Colon (tissue), 2 donors: ENCODE data around the gene GUCY2C.

ENCODE experiments used
- FAIRE-seq: peaks from 2 replicates; lab custom pipeline; 2012; peaks lifted over from hg19 to GRCh38; lab: Jason Lieb, UNC
- donor health status: control.
- donor health status: control.

GUCY2C gene

DNA sequence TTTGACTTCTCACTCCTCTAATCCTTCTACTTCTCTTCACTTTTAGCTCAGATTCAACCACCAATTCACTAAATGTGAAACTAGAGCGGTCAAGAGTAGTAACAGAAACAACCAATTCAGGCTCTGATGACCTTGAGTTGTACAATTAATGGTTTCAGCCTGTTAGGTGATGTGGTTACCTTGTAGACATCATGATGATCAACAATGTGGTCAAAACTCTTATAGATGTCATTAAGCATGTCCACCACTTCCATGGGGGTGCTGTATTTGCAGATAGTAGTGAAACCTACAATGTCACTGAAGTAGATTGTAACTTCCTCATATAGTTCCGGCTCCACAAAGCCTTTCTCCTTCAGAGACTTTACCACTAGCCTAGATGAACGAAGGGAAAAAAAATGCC is 74.6 kb downstream of the GUCY2C start:
- no peak for FAIRE-seq

DNA sequence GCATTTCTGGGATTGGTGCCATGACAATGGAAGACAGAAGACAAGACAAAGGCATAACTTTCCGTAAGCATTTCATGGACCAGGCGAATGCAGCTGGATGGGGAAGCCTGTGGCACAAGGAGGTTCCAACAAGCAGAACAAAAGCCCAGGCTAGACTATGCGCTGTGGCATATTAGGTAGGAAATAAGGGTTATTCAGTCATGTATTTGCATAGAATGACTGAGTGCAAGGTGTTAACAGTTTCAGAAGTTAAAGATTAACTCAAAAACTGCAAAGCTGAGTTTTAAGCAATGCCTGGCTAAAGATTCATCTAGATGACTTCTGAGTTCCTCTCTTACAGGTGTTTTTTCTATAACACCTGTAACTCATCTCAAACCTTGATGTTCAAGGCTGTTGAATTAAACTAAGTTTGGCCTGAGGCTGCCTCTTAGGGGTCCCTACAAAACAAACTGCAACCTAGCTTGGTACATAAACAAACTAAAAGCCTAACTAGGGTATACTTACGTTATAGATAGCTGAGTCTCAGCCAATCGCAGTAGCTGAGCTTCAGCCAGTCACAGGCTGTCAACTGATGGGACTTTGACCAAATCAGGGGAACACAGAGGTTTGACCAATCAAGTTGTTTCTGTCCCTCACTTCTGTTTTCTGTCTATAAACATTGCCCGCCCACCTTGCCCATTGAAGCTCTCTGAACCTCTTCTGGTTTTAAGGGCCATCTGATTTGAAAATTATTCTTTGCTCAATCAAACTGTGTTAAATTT is 76.5 kb downstream of the GUCY2C start:
- FAIRE-seq: no peak

DNA sequence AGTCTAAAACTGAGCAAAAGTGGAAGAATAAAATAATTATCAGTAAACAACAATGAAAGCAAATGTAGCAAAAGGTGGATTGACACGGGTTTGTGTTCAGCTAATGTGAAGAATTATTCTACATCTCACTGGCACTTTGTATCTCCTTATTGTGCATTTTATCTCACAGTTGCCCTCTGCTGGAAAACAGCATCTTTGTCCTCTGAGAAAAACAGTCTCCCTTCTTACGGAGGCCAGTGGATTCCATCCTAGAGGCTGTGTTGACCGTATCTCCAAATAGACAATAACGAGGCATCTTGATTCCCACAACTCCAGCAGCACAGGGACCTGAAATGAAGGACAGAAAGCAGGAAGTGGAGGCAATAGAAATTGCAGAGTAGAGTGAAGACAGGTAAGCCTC is 77.4 kb downstream of the GUCY2C start:
- FAIRE-seq: no peak

- no peak for FAIRE-seq
These were observed 81.7 kb downstream of the GUCY2C start for GRCh38 chr12:14614704-14615121.

GRCh38 chr12:14613718-14614117 is 82.7 kb downstream of the GUCY2C start:
- no peak for FAIRE-seq

DNA sequence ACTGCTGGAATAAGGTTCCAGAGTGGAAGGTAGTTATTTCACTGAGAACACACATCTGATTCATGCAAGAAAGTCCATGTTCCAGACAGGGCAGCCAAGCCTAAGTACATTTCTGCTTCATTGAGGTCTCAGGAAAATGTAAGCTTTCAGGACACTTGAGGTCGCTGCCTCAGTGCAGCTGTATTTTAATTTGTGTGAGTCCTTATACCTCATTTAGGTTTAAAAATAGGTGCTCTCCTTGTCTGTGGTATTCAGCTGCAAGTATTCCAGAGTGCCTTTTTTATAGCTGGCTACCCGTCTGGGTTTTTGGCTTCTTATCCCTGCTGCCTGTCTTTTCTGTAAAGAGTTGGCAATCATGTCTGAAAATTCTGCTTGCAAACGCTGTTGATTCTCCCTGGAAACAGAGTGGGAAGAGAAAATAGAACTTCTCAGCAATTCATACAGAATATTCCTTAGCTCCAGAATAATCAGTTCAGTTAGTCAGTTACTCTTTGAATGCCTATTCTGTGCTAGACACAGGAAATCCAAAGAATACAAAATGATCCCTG is 83.4 kb downstream of the GUCY2C start:
- no peak for FAIRE-seq

DNA sequence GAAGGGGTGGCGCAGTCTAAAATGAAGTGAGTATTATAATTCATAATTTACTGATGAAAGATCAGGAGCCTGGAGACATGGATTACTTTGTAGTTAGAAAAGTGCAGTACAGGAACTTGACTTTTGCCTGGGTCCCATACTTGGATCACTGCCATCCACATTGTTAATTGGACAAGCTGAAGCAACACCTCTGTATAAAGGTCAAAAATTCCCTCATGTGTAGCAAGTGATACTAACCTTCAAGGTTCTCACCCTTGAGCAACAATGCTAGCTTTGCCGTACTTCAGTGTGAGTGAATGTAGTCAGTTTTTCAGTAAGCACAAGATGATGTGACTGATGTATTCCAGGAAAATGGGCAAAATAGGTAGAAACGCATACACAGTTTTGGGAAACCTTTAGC is 84.1 kb downstream of the GUCY2C start:
- FAIRE-seq: no peak

- no peak for FAIRE-seq
These were observed 84.7 kb downstream of the GUCY2C start for GRCh38 chr12:14611640-14612203.

DNA sequence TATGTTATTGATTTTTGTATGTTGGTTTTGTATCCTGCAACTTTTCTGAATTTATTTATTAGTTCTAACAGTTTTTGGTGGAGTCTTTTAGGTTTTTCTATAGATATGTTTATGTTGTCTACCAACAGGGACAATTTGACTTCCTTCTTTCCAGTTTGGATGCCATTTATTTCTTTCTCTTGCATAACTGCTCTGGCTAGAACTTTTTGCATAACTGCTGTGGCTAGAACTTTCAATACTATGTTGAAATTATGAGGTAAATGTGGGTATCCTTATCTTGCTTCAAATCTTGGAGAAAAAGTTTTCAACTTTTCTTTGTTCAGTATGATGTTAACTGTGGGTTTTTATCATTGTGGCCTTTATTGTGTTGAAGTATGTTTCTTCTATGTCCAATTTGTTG is 88.8 kb downstream of the GUCY2C start:
- no peak for FAIRE-seq

GRCh38 chr12:14605401-14605989 is 90.9 kb downstream of the GUCY2C start:
- no peak for FAIRE-seq

GRCh38 chr12:14601692-14602478 is 94.5 kb downstream of the GUCY2C start:
- no peak for FAIRE-seq

DNA sequence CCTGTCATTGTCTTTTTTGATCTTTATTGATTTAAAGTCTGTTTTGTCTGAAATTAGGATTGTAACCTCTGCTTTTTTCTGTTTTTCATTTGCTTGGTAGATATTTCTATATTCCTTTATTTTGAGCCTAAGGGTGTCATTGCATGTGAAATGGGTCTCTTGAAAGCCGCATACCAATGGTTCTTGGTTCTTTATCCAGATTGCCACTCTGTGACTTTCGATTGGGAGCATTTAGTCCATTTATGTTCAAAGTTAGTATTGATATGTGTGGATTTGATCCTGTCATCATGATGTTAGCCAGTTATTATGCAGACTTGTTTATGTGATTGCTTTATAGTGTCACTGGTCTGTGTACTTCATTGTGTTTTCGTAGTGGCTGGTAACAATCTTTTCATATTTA is 98.9 kb downstream of the GUCY2C start:
- no peak for FAIRE-seq

DNA sequence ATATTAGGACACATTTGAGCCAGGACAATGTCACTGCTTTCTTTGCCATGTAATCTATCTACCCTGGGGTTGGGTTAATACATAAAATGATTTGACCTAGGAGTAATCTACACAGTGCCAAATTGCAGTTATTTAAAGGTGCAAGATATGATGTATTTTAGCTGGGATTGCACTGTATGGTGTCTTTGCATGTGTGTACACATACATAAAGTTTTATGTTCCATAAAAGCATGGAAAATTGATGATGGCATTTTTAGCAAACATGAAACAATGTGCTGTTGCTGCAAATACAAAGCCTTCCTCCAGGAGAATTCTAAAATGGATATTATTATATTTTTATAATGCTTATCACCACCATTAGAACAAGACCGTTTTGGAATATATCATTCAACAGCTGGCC is 104.7 kb downstream of the GUCY2C start:
- no peak for FAIRE-seq

GRCh38 chr12:14589169-14590004 is 107.0 kb downstream of the GUCY2C start:
- FAIRE-seq: no peak

GRCh38 chr12:14588571-14588970 is 107.8 kb downstream of the GUCY2C start:
- no peak for FAIRE-seq

DNA sequence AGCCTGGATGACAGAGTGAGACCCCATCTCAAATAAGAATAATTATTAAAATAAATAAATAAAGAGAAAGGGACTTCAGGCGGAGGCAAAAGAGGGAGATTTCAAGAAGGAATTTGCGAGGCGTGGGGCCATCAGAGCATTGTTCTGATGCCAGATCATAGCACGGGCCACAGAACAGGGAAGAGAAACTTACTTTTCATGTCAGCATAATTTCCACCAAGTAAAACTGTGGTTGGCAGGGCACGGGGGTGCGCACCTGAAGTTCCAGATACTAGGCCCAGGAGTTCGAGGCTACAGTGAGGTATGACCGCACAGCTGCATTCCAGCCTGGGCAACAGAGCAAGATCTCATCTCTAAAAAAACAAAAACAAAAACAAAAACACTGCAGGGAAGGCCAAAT is 117.8 kb downstream of the GUCY2C start:
- no peak for FAIRE-seq

DNA sequence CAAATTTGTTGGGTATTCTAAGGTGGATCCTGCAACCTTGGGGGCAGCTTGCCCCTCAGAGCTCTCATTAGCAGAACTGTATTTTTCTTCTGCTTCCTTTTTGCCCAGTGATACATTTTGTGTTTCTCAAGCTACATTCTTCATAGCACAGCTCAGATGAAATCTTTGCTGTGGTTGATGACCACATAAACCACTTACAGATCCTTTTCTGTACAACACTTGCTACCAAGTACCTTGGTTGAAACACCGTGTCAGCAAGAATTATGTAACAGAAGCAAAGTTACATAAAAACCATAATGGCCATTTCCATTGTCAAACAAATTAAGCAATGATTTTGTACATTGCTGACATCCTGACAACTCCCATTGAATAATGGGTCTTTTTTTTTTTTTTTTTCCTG is 119.1 kb downstream of the GUCY2C start:
- no peak for FAIRE-seq

- FAIRE-seq: no peak
These were observed 119.5 kb downstream of the GUCY2C start for GRCh38 chr12:14576896-14577295.

DNA sequence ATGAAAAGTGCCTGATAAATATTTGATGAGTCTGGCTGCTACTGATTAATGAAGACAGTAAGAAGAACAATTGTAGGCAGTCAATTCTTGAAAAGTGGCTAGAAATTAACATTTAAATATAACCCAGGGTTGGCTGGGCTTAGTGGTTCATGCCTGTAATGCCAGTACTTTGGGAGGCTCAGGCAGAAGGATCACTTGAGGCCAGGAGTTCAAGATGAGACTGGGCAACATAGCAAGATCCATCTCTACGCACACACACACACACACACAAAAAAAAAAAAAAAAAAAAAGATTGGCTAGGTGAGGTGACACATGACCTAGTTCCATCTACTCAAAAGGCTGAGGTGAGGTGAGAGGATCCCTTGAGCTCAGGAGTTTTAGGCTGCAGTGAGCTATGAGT is 120.8 kb downstream of the GUCY2C start:
- FAIRE-seq: no peak

DNA sequence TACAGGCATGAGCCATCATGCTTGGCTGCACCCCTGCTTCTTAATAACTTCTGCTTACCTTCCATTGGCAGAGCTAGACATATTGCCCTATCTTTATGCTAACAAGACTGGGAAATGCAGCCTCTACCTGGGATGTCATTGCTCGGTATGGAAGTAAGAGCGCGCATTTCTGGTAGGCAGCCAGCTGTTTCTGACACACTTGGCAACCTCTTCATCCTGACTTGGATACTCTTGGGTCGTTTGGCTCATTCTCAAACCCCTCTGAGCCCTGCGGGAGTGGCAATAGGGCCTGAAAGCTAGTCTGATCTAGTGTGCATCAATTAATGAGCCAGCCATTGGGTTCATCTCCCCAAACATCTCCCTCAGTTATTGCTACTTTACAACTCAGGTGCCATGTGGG is 123.3 kb downstream of the GUCY2C start:
- no peak for FAIRE-seq

GRCh38 chr12:14572401-14572800 is 124.0 kb downstream of the GUCY2C start:
- no peak for FAIRE-seq

GRCh38 chr12:14571779-14572178 is 124.6 kb downstream of the GUCY2C start:
- FAIRE-seq: no peak
